ENCODE data around the gene OR2A14.
"Not testable (repeated sequence)": the region's sequence is repeated elsewhere in the genome, so short reads cannot be mapped to it uniquely, and the experiment has no call there.

Gene OR2A14

DNA sequence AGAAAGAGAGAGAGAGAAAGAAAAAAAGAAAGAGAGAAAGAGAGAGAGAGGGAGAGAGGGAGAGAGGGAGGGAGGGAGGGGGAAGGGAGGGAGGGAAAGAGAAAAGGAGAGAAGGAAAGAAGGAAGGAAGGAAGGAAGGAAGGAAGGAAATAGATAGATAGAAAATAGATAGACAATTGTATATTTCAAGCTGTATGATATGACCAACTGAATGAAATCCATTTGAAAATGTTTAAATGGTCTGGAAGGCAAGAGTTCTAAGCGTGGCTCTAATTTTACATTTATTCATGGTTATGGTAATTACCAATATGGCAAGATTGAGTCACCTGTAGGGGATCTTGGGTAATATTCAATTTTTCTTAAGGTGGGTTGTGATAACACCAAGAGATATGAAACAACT is 35.9 kb downstream of the OR2A14 start:
- H3K36me3 ChIP-seq (ENCODE audit: control insufficient read depth, insufficient read depth, low read length) = no peaks in the 10 kb centered on the region
- no peak for DNase-seq (ENCODE audit: extremely low read depth, insufficient read length)
- TF ChIP-seq, protein P1, sequence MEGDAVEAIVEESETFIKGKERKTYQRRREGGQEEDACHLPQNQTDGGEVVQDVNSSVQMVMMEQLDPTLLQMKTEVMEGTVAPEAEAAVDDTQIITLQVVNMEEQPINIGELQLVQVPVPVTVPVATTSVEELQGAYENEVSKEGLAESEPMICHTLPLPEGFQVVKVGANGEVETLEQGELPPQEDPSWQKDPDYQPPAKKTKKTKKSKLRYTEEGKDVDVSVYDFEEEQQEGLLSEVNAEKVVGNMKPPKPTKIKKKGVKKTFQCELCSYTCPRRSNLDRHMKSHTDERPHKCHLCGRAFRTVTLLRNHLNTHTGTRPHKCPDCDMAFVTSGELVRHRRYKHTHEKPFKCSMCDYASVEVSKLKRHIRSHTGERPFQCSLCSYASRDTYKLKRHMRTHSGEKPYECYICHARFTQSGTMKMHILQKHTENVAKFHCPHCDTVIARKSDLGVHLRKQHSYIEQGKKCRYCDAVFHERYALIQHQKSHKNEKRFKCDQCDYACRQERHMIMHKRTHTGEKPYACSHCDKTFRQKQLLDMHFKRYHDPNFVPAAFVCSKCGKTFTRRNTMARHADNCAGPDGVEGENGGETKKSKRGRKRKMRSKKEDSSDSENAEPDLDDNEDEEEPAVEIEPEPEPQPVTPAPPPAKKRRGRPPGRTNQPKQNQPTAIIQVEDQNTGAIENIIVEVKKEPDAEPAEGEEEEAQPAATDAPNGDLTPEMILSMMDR (IDR thresholded peaks at IDR 0.05; ENCODE audit: insufficient read depth, low read length, poor library complexity, severe bottlenecking) = no peak
- no peak overlapping the region for H3K4me3 ChIP-seq (replicated peaks; ENCODE audit: low read depth, low read length)
- H3K27me3 ChIP-seq (replicated peaks; ENCODE audit: control insufficient read depth, insufficient read depth, low read length) = no peaks in the 10 kb centered on the region

DNA sequence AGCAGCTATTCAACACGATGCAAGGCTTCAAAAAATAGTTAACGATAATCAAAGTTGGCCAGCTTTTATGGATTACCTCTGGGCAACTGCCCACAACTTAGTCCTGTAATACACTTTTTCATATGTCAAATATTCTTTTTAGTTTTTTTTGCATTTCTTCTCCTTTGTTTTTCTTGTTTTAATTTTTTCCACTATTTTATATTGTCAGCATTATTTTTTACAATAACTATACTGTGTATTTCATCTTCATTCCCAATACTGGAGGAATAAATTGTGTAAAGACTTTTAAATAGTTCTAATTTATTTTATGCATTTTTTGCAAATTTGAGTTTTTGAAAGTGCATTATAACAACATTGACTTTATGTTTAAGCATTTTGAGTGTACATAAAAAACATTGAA is 41.8 kb downstream of the OR2A14 start:
- Histone ChIP-seq H3K36me3 (ENCODE audit: control insufficient read depth, insufficient read depth, low read length) (no peaks in the 10 kb centered on the region), H3K4me3 (replicated peaks; ENCODE audit: low read depth, low read length) (no peak overlapping the region), H3K27me3 (replicated peaks; ENCODE audit: control insufficient read depth, insufficient read depth, low read length) (no peaks in the 10 kb centered on the region)
- TF ChIP-seq, protein P1 (IDR thresholded peaks at IDR 0.05; ENCODE audit: insufficient read depth, low read length, poor library complexity, severe bottlenecking) = no peak
- DNase-seq (ENCODE audit: extremely low read depth, insufficient read length) = no peak

DNA sequence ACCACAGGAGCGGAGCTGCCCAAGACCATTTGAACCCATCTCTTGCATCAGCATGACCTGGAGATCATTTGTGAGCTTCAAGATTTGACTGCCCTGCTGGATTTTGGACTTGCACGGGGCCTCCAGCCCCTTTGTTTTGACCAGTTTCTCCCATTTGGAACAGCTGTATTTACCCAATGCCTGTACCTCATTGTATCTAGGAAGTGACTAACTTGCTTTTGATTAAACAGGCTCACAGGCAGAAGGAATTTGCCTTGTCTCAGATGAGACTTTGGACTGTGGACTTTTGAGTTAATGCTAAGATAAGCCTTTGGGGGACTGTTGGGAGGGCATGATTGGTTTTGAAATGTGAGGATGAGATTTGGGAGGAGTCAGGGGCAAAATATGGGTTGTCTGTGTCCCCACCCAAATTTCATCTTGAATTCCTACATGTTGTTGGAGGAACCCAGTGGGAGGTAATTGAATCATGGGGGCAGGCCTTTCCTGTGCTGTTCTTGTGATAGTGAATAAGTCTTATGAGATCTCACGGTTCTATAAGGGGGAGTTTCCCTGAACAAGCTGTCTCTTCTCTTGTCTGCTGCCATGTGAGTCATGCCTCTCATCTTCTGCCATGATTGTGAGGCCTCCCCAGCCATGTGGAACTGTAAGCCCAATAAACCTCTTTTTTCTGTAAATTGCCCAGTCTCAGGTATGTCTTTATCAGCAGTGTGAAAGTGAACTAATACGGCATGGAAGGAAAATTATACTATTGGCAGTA is 48.8 kb downstream of the OR2A14 start:
- not testable (repeated sequence) for H3K27me3 ChIP-seq (replicated peaks; ENCODE audit: control insufficient read depth, insufficient read depth, low read length)

DNA sequence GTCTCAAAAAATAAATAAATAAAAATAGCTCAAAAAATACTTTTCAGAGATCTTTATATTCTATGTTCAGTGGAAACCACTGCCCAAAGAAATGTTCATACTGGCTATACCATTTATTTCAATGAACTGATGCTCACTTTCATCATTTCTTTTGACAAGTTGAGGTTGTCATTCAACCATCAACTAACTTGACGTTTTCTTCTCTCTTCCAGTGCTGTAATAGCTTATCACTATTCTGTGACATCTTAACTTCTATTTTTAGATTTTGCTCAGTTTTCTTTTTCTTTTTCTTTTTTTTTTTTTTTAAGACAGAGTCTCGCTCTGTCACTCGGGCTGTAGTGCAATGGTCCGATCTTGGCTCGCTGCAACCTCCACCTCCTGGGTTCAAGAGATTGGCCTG is 51.6 kb downstream of the OR2A14 start:
- TF ChIP-seq, protein P1 (IDR thresholded peaks at IDR 0.05; ENCODE audit: insufficient read depth, low read length, poor library complexity, severe bottlenecking) = no peak
- DNase-seq (ENCODE audit: extremely low read depth, insufficient read length) = no peak
- H3K36me3 ChIP-seq (ENCODE audit: control insufficient read depth, insufficient read depth, low read length) = no peaks in the 10 kb centered on the region
- H3K4me3 ChIP-seq (replicated peaks; ENCODE audit: low read depth, low read length) = no peak overlapping the region
- H3K27me3 ChIP-seq (replicated peaks; ENCODE audit: control insufficient read depth, insufficient read depth, low read length) = no peaks in the 10 kb centered on the region; the same call in 1 of the 2 replicates

More for the DNA sequence above, 48.8 kb downstream of the OR2A14 start:
- DNase-seq (ENCODE audit: extremely low read depth, insufficient read length); H3K4me3 ChIP-seq (replicated peaks; ENCODE audit: low read depth, low read length); H3K36me3 ChIP-seq (ENCODE audit: control insufficient read depth, insufficient read depth, low read length): not testable (repeated sequence)

DNA sequence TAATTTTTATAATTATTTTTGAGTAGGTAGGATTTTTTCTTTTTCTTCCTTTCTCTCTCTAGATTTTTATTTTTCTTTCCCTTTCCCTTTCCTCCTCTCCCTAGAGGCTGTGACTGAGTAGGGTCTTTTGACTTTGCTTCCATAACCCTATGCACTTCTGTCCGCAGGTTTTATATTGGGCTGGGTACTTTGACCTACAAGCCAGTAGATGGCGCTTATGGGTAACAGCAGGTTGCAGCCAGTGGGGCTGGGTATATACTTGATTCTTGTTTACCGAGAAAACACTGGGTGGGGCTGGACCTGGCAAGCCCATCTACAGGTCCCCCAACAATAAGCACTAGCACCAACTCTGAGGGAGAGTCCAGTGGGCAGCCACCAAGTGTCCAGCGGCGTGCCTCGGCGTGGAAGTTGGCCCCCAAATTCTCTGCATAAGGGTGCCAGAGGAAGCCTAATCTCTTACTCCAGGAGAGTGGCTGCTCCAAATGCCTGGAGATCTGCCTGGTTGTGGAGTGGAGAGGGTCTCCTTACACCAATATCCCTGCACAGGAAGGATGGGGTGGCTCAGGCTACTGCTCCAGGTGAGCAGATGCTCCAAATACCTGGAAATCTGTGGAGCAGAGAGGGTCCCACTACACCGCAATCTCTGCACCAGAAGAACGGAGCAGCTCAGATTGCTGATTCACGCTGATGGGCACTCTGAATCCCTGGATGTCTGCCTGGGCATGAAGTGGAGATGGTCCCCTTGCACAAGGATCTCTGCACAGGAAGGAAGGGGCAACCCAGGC is 55.6 kb downstream of the OR2A14 start:
- H3K27me3 ChIP-seq (replicated peaks; ENCODE audit: control insufficient read depth, insufficient read depth, low read length); H3K4me3 ChIP-seq (replicated peaks; ENCODE audit: low read depth, low read length); H3K36me3 ChIP-seq (ENCODE audit: control insufficient read depth, insufficient read depth, low read length); DNase-seq (ENCODE audit: extremely low read depth, insufficient read length): not testable (repeated sequence)
- TF ChIP-seq, protein P1 (IDR thresholded peaks at IDR 0.05; ENCODE audit: insufficient read depth, low read length, poor library complexity, severe bottlenecking) = peak; percentile 42

DNA sequence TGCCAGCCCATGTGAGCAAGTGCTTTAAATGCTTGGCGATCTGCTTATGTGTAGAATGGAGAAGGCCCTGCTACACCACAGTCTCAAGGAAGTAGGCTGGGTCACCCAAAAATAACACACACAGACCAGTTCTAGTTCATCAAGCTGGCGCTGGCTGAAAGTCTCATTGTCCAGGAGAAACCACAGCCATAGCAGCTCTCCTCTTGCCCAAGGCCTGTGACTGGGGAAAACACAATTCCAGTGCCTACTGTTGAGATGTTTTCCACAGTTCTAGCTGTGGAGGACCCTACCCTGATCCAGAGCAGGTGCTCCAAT is 56.1 kb downstream of the OR2A14 start:
- DNase-seq (ENCODE audit: extremely low read depth, insufficient read length); H3K36me3 ChIP-seq (ENCODE audit: control insufficient read depth, insufficient read depth, low read length); H3K27me3 ChIP-seq (replicated peaks; ENCODE audit: control insufficient read depth, insufficient read depth, low read length); H3K4me3 ChIP-seq (replicated peaks; ENCODE audit: low read depth, low read length): not testable (repeated sequence)
